HepG2 (cell line): ENCODE measurements around the gene MAPK4. TPM values are rescaled to one million over a fixed set of nuclear protein-coding genes. Genes with fewer than 3 reads are reported as not detected.

ENCODE experiments used
- ETV6 ChIP-seq: sonication (generic); formaldehyde crosslinking; conservative IDR thresholded peaks from 2 replicates; pipeline ENCODE4 v1.4.0; 2020; ENCODE audit warnings: missing genetic modification reagents
- HNRNPK ChIP-seq: fragments of 200-400 bp; formaldehyde crosslinking; IDR thresholded peaks from 2 replicates; pipeline ENCODE4 v1.6.1; 2018; ENCODE audit warnings: low read length, low read depth, moderate library complexity, mild to moderate bottlenecking; ENCODE audit not compliant: poor library complexity, severe bottlenecking
- MYC ChIP-seq: sonication (generic); formaldehyde crosslinking; IDR thresholded peaks from 2 replicates; pipeline ENCODE4 v1.9.0; 2021; ENCODE audit warnings: missing genetic modification reagents, borderline replicate concordance
- NFAT5 ChIP-seq: sonication (generic); formaldehyde crosslinking; IDR thresholded peaks from 2 replicates; pipeline ENCODE4 v1.4.0; 2020; ENCODE audit warnings: missing genetic modification reagents
- NFIB ChIP-seq: sonication (generic); formaldehyde crosslinking; IDR thresholded peaks from 2 replicates; pipeline ENCODE4 v1.9.0; 2021; ENCODE audit warnings: missing genetic modification reagents, mild to moderate bottlenecking, borderline replicate concordance
- NFRKB ChIP-seq: fragments of 450-650 bp; IDR thresholded peaks from 2 replicates; pipeline ENCODE4 v1.6.1; 2017
- PRPF4 ChIP-seq: fragments of 200-400 bp; formaldehyde crosslinking; IDR thresholded peaks from 2 replicates; pipeline ENCODE4 v1.6.1; 2016; ENCODE audit warnings: low read length, low read depth; ENCODE audit not compliant: poor library complexity, severe bottlenecking
- REST ChIP-seq, 2 experiments: IDR thresholded peaks; 2 replicates each; pipeline ENCODE4 v1.6.1; 2011 to 2012; ENCODE audit warnings: low read length in 2 of 2, borderline replicate concordance in 1 of 2, low read depth in 1 of 2, mild to moderate bottlenecking in 1 of 2, moderate library complexity in 1 of 2
- SALL1 ChIP-seq: sonication (generic); formaldehyde crosslinking; IDR thresholded peaks from 2 replicates; pipeline ENCODE4 v1.8.0; 2022; ENCODE audit warnings: mild to moderate bottlenecking, missing genetic modification reagents
- SP5 ChIP-seq: IDR thresholded peaks from 2 replicates; pipeline ENCODE4 v1.6.1; 2016; ENCODE audit warnings: low read depth, borderline replicate concordance
- TCF7L2 ChIP-seq: IDR thresholded peaks from 2 replicates; pipeline ENCODE4 v1.6.1; 2011; ENCODE audit warnings: mild to moderate bottlenecking, low read depth, low read length, moderate library complexity
- XBP1 ChIP-seq: sonication (generic); formaldehyde crosslinking; IDR thresholded peaks from 2 replicates; pipeline ENCODE4 v1.5.0; 2020; ENCODE audit warnings: missing genetic modification reagents
- ZBTB46 ChIP-seq: sonication (generic); formaldehyde crosslinking; IDR thresholded peaks from 2 replicates; pipeline ENCODE4 v1.4.0; 2020; ENCODE audit warnings: mild to moderate bottlenecking, missing genetic modification reagents, borderline replicate concordance
- ZEB1 ChIP-seq: IDR thresholded peaks from 2 replicates; pipeline ENCODE4 v1.6.1; 2012; ENCODE audit warnings: mild to moderate bottlenecking, low read depth, inconsistent platforms; ENCODE audit not compliant: insufficient replicate concordance
- ZNF205 ChIP-seq: IDR thresholded peaks from 2 replicates; pipeline ENCODE4 v1.6.1; 2018; ENCODE audit warnings: missing biosample characterization, missing genetic modification reagents
- ZNF343 ChIP-seq: sonication (generic); formaldehyde crosslinking; IDR thresholded peaks from 2 replicates; pipeline ENCODE4 v1.4.0; 2020; ENCODE audit warnings: mild to moderate bottlenecking, missing genetic modification reagents
- ZNF350 ChIP-seq: sonication (generic); formaldehyde crosslinking; IDR thresholded peaks from 2 replicates; pipeline ENCODE4 v1.4.0; 2020; ENCODE audit warnings: mild to moderate bottlenecking, low read depth, missing genetic modification reagents, borderline replicate concordance
- ZNF737 ChIP-seq: sonication (generic); formaldehyde crosslinking; IDR thresholded peaks from 2 replicates; pipeline ENCODE4 v1.5.0; 2020; ENCODE audit warnings: missing genetic modification reagents, mild to moderate bottlenecking, borderline replicate concordance
- ZSCAN9 ChIP-seq: IDR thresholded peaks from 2 replicates; pipeline ENCODE4 v1.6.1; 2016; ENCODE audit warnings: borderline replicate concordance
- polyA plus RNA-seq, 8 experiments: library from polyadenylated mRNA; depleted of rRNA in 3 of 8; stranded (reverse) in 7 of 8; unstranded in 1 of 8; fragments of >200 nt; fragmentation: Illumina TruSeq in 4 of 8; extraction: Trizol in 4 of 8; gene quantifications; 2 replicates each; pipeline versions ENCODE4 v1.2.1 to v1.2.3, GENCODE V29; 2011 to 2016; ENCODE audit warnings: low read depth in 4 of 8, missing spikeins in 1 of 8, mixed read lengths in 1 of 8; ENCODE audit not compliant: insufficient read depth in 1 of 8
- total RNA-seq, 5 experiments: library from RNA; depleted of rRNA; stranded (reverse); fragments of >200 nt; fragmentation: Illumina TruSeq; extraction: Trizol; gene quantifications; 2 replicates each; pipeline ENCODE4 v1.2.3, GENCODE V29; 2016; ENCODE audit warnings: low read depth in 1 of 5
- TF ChIP-seq, protein P1 (sequence below): sonication (generic); formaldehyde crosslinking; IDR thresholded peaks from 2 replicates; pipeline ENCODE4 v1.5.0; 2020; ENCODE audit warnings: missing genetic modification reagents

Gene MAPK4
- total and polyA plus RNA-seq, 2 of the 13 experiments (the other 11 are each of a cell fraction or from before 2014, with no cell fraction given) = not detected

- TF ChIP-seq, protein P1, sequence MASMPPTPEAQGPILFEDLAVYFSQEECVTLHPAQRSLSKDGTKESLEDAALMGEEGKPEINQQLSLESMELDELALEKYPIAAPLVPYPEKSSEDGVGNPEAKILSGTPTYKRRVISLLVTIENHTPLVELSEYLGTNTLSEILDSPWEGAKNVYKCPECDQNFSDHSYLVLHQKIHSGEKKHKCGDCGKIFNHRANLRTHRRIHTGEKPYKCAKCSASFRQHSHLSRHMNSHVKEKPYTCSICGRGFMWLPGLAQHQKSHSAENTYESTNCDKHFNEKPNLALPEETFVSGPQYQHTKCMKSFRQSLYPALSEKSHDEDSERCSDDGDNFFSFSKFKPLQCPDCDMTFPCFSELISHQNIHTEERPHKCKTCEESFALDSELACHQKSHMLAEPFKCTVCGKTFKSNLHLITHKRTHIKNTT (CRISPR knock-in tag) = no peak
- TF ChIP-seq NFIB (CRISPR knock-in tag) = no peak
- TF ChIP-seq MYC = peak; percentile 54; the same call in 1 of the 2 replicates
- no peak for TF ChIP-seq ZSCAN9 (CRISPR knock-in tag)
- TF ChIP-seq ZNF737 (CRISPR knock-in tag) = no peak
- TF ChIP-seq XBP1 (CRISPR knock-in tag) = no peak
- TF ChIP-seq ETV6 (CRISPR knock-in tag) = no peak
- TF ChIP-seq ZBTB46 (CRISPR knock-in tag) = no peak
- TF ChIP-seq ZEB1 = no peak
- TF ChIP-seq ZNF350 (CRISPR knock-in tag) = no peak
- no peak for TF ChIP-seq PRPF4
- TF ChIP-seq ZNF343 = no peak
- no peak for TF ChIP-seq SP5
- no peak for TF ChIP-seq HNRNPK
- TF ChIP-seq NFAT5 (CRISPR knock-in tag) = no peak
- no peak for TF ChIP-seq ZNF205 (CRISPR knock-in tag)
- TF ChIP-seq NFRKB = no peak
- no peak for TF ChIP-seq REST (IDR thresholded peaks at IDR 0.05; ENCODE audit: borderline replicate concordance in 1 of 2, low read depth in 1 of 2, low read length in 2 of 2)
- TF ChIP-seq TCF7L2 = no peak
- peak; percentile 62 for TF ChIP-seq SALL1 (CRISPR knock-in tag)
Measured at GRCh38 chr18:50737127-50737526, 177.2 kb downstream of the MAPK4 start (continued).
